Measurements from ENCODE around the gene STK38L. TPM values are rescaled to one million over a fixed set of nuclear protein-coding genes. Genes with fewer than 3 reads are reported as not detected.

The STK38L gene
- total and polyA plus RNA-seq, 8 donors = 28.2 to 45.1 (median 40.4) TPM

DNA sequence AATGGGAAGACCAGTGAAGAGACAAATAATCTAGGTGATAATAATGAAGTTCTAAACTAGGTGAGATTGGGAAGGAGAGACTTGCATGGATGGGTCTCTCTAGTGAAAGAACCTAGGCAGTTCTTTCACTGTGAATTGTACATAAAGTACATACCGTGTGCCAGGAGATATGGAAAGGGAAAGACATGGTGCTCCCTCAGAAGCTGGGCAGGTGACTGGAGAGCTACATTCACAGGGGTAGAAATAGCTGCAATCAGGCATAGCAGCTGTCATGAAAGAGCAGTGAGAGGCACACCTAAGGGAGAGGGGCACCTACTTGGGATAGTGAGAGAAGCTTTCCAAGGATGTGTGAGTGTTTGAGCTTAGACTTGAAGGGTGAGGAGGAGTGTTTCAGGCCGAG is 9.3 kb downstream of the STK38L start:
- H3K27me3 ChIP-seq = no peaks in the 10 kb centered on the region
- intact Hi-C loops (cut with DNase I) = no loop called here
- DNase-seq (no peak), ATAC-seq (no peak)
- no peaks in the 10 kb centered on the region for H3K9me3 ChIP-seq
- H3K4me1 ChIP-seq = peaks cover 0 to 21% of the 10 kb centered on the region in 2 donors
- H3K27ac ChIP-seq = no peak overlapping the region
- no peaks in the 10 kb centered on the region for H3K36me3 ChIP-seq
- TF ChIP-seq, protein P1, sequence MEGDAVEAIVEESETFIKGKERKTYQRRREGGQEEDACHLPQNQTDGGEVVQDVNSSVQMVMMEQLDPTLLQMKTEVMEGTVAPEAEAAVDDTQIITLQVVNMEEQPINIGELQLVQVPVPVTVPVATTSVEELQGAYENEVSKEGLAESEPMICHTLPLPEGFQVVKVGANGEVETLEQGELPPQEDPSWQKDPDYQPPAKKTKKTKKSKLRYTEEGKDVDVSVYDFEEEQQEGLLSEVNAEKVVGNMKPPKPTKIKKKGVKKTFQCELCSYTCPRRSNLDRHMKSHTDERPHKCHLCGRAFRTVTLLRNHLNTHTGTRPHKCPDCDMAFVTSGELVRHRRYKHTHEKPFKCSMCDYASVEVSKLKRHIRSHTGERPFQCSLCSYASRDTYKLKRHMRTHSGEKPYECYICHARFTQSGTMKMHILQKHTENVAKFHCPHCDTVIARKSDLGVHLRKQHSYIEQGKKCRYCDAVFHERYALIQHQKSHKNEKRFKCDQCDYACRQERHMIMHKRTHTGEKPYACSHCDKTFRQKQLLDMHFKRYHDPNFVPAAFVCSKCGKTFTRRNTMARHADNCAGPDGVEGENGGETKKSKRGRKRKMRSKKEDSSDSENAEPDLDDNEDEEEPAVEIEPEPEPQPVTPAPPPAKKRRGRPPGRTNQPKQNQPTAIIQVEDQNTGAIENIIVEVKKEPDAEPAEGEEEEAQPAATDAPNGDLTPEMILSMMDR (IDR thresholded peaks at IDR 0.05) = no peak
- no peak overlapping the region for H3K4me3 ChIP-seq

DNA sequence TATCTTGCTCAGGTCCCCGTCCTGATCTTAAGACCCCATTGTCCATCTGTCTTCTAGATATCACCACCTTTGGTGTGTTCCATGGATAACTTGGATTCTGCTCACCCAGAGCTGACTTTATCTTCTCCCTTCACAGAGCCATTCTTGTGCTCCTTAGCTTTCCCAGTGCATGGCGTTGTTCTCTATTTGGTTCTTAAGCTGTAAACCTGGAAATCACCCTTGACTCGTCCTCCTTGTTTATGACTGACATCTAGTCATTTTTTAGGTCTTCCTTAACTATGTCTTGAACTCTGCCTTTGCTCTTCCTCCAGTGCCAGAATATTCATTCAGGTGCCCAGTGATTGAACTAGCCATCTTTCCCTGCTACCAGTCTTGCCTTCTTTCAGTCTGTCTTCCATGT is 11.7 kb downstream of the STK38L start:
- TF ChIP-seq, protein P1 (IDR thresholded peaks at IDR 0.05) = no peak
- Histone ChIP-seq H3K4me3 (no peak overlapping the region), H3K27ac (no peak overlapping the region), H3K27me3 (no peaks in the 10 kb centered on the region), H3K4me1 (peaks cover 5 to 23% of the 10 kb centered on the region in 2 donors), H3K9me3 (no peaks in the 10 kb centered on the region), H3K36me3 (no peaks in the 10 kb centered on the region)
- no peak for DNase-seq
- no peak for ATAC-seq
- intact Hi-C loops (cut with DNase I) = no loop called here

- DNase-seq (no peak), ATAC-seq (no peak)
- H3K36me3 ChIP-seq = no peaks in the 10 kb centered on the region
- no peak overlapping the region for H3K4me3 ChIP-seq
- intact Hi-C loops (cut with DNase I) = no loop called here
- no peak overlapping the region for H3K27ac ChIP-seq
- H3K4me1 ChIP-seq = peaks cover 7 to 25% of the 10 kb centered on the region in 2 donors
- TF ChIP-seq, protein P1 (IDR thresholded peaks at IDR 0.05) = no peak
- H3K9me3 ChIP-seq = no peaks in the 10 kb centered on the region
- no peaks in the 10 kb centered on the region for H3K27me3 ChIP-seq
Observed at GRCh38 chr12:27257104-27257843, 13.2 kb downstream of the STK38L start.

- ATAC-seq (peak; percentile 54), DNase-seq (no peak)
- H3K4me3 ChIP-seq = no peak overlapping the region
- no peaks in the 10 kb centered on the region for H3K9me3 ChIP-seq
- H3K27ac ChIP-seq = peak overlapping the region; percentile 46 to 57
- H3K36me3 ChIP-seq = no peaks in the 10 kb centered on the region
- H3K27me3 ChIP-seq = no peaks in the 10 kb centered on the region
- intact Hi-C loops (cut with DNase I) = no loop called here
- TF ChIP-seq, protein P1 (IDR thresholded peaks at IDR 0.05) = no peak
- H3K4me1 ChIP-seq = peaks cover 7 to 25% of the 10 kb centered on the region in 2 donors
Observed at GRCh38 chr12:27260746-27261145, 16.7 kb downstream of the STK38L start.

- intact Hi-C loops (cut with DNase I) = no loop called here
- ATAC-seq = no peak
Observed at GRCh38 chr12:27261866-27262265, 17.8 kb downstream of the STK38L start.

More at GRCh38 chr12:27261866-27262265, 17.8 kb downstream of the STK38L start:
- Histone ChIP-seq H3K9me3 (no peaks in the 10 kb centered on the region), H3K27me3 (no peaks in the 10 kb centered on the region), H3K4me1 (peaks cover 7 to 25% of the 10 kb centered on the region in 2 donors), H3K4me3 (no peak overlapping the region), H3K27ac (no peak overlapping the region), H3K36me3 (no peaks in the 10 kb centered on the region)
- no peak for DNase-seq
- TF ChIP-seq, protein P1 (IDR thresholded peaks at IDR 0.05) = no peak

Measured in left lung (tissue), 10 donors.